Upper lobe of right lung (tissue), 1 donor: Measurements from ENCODE around the gene MTCL1. TPM values are rescaled to one million over a fixed set of nuclear protein-coding genes. Genes with fewer than 3 reads are reported as not detected.

Source experiments
- ATAC-seq: fragments of 200-7000 bp; cut with Tn5 transposase; one replicate; pipeline ENCODE4 v1.9.1; 2020; ENCODE audit warnings: mild to moderate bottlenecking, moderate library complexity
- DNase-seq: peaks from one replicate; pipeline ENCODE4 v3.0.0-alpha.2; 2020
- H3K27ac ChIP-seq: fragments of 200-600 bp; one replicate; pipeline ENCODE4 v1.8.0; 2022
- H3K27me3 ChIP-seq: fragments of 200-600 bp; one replicate; pipeline ENCODE4 v1.8.0; 2022; ENCODE audit warnings: mild to moderate bottlenecking
- H3K36me3 ChIP-seq: fragments of 200-600 bp; one replicate; pipeline ENCODE4 v1.8.0; 2022
- H3K4me1 ChIP-seq: fragments of 200-600 bp; one replicate; pipeline ENCODE4 v1.8.0; 2022
- H3K4me3 ChIP-seq: fragments of 200-600 bp; one replicate; pipeline ENCODE4 v1.8.0; 2022; ENCODE audit warnings: mild to moderate bottlenecking
- H3K9me3 ChIP-seq: fragments of 200-600 bp; one replicate; pipeline ENCODE4 v1.8.0; 2022
- intact Hi-C: fragments of 100-400 bp; cut with DNase I; formaldehyde crosslinking; loops from one replicate; pipeline ENCODE4 v1.11.0; 2022
- total RNA-seq: library from RNA; stranded (reverse); fragmentation: NEBNext Ultra II Directional; extraction: Animal tissue kit (Norgen Biotek cat#: 25700); gene quantifications from one replicate; pipeline ENCODE4 v1.2.1, GENCODE V29; 2021
- TF ChIP-seq, protein P1 (sequence below): fragments of 200-600 bp; IDR thresholded peaks from one replicate; pipeline ENCODE4 v1.8.0; 2022; ENCODE audit warnings: antibody characterized with exemption
- donor health status: DM: no; HTN: yes; CAD: no; lungs with severe emphysema.

Gene MTCL1
- total RNA-seq, 1 donor from 2014 or later = 10.1 TPM

DNA sequence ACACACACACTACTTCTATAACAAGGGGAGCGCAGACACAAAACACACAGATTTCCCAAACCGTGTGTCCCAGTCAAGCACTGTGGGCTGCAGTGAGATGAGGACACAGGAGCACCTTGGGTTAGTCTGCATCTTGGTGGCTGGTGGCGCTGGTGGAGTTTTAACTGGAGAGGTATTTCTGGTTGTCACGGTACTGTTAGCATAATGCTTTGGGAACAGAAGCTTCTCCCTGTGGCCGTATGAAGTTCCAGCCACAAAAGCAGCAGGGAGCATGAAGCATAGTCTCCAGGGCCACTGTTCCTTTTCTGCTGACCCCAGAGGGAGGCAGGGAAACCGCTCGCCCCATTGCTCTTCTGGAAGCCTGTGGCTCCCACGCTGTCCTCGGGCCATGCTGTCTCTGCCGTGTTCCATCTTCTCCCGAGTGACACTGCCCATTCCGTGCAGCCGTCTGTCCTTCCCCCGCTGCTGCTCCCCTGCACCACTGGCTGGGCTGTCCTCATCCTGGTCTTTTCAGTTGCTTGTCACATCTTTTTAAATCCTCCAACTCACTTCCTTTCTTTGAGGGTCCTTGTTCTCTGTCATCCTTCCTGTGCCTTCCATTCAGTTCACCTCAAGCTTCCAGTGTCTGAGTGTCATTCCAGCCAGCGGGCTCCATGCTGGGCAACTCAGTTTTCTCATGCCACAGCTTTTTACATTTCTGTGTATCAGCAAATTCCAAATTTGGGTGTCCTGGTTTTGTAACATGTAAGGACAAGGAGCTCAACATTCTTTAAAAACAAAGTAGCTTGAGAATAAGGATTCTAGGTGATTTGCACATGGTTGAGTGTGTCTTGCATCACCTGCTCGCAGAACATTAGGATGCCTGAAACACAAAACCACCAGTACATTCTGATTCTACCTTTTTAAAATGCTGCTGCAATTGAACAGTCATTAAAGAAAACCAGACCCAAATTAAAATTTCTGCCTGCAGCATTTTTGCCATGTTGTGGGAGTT is 125.0 kb downstream of the MTCL1 start:
- Histone ChIP-seq H3K27ac (no peak overlapping the region), H3K4me1 (peaks cover 9% of the 10 kb centered on the region), H3K36me3 (no peaks in the 10 kb centered on the region), H3K9me3 (no peaks in the 10 kb centered on the region), H3K4me3 (no peak overlapping the region), H3K27me3 (no peaks in the 10 kb centered on the region)
- no peak for DNase-seq
- TF ChIP-seq, protein P1, sequence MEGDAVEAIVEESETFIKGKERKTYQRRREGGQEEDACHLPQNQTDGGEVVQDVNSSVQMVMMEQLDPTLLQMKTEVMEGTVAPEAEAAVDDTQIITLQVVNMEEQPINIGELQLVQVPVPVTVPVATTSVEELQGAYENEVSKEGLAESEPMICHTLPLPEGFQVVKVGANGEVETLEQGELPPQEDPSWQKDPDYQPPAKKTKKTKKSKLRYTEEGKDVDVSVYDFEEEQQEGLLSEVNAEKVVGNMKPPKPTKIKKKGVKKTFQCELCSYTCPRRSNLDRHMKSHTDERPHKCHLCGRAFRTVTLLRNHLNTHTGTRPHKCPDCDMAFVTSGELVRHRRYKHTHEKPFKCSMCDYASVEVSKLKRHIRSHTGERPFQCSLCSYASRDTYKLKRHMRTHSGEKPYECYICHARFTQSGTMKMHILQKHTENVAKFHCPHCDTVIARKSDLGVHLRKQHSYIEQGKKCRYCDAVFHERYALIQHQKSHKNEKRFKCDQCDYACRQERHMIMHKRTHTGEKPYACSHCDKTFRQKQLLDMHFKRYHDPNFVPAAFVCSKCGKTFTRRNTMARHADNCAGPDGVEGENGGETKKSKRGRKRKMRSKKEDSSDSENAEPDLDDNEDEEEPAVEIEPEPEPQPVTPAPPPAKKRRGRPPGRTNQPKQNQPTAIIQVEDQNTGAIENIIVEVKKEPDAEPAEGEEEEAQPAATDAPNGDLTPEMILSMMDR = no peak
- intact Hi-C loops = no loop called here
- peak; percentile 21 for ATAC-seq

DNA sequence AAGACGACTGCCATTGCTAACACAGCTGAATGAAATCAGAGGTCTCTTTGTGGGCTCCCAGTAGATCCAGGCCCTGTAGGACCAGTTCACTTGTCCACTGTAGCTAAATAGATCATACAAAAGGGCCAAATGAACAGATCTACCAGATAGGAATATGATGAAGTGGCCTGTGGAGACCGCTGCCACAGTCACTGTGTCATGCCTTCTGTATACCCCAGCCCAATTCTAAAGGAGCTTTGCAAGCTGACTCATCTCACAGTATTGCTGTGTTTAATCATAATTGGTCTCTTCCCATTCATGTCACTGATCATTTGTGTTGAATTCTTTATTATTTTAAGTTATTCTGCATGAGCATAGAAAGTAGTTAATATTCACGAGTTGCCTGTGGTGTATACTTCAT is 125.8 kb downstream of the MTCL1 start:
- intact Hi-C loops = no loop called here
- TF ChIP-seq, protein P1 = no peak
- no peak overlapping the region for H3K27ac ChIP-seq
- no peaks in the 10 kb centered on the region for H3K27me3 ChIP-seq
- no peaks in the 10 kb centered on the region for H3K36me3 ChIP-seq
- peaks cover 15% of the 10 kb centered on the region for H3K4me1 ChIP-seq
- H3K9me3 ChIP-seq = no peaks in the 10 kb centered on the region
- no peak for DNase-seq
- ATAC-seq = no peak
- H3K4me3 ChIP-seq = no peak overlapping the region

DNA sequence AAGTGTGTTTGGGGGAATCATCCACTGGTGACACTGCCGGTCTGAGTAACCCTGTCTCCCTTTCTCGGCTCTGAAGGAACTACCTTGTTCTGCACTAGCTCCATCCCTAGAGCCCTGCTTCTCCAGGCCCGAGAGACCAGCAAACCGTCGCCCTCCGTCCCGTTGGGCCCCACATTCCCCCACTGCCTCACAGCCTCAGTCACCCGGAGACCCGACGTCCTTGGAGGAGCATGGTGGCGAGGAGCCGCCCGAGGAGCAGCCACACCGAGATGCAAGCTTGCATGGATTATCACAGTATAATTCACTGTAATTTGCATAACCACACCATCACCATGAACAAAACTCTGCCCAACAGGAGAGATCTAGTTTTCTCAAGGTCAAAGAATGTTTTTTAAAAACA is 126.2 kb downstream of the MTCL1 start:
- Histone ChIP-seq H3K27ac (no peak overlapping the region), H3K27me3 (no peaks in the 10 kb centered on the region), H3K4me1 (peaks cover 15% of the 10 kb centered on the region), H3K36me3 (no peaks in the 10 kb centered on the region), H3K9me3 (no peaks in the 10 kb centered on the region), H3K4me3 (no peak overlapping the region)
- TF ChIP-seq, protein P1 = no peak
- no peak for DNase-seq
- intact Hi-C loops = no loop called here
- no peak for ATAC-seq

DNA sequence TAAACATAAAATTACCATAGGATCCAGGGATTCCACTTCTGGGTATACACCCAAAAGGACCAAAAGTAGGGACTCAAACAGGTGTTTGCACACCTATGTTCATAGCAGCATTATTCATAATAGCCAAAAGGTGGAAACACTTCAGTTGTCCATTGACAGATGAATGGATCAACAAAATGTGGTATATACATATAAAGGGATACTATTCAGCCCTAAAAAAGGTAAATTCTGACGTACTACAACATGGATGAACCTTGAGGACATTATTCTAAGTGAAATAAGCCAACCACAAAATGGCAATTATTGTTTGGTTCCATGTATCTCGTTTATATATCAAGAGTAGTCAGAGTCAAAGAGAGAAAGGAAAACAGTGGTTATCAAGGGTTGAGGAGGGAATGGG is 128.1 kb downstream of the MTCL1 start:
- Histone ChIP-seq H3K4me1 (peaks cover 10% of the 10 kb centered on the region), H3K27me3 (no peaks in the 10 kb centered on the region), H3K4me3 (no peak overlapping the region), H3K9me3 (no peaks in the 10 kb centered on the region), H3K36me3 (no peaks in the 10 kb centered on the region), H3K27ac (no peak overlapping the region)
- no peak for ATAC-seq
- no peak for DNase-seq
- intact Hi-C loops = no loop called here
- TF ChIP-seq, protein P1 = no peak

DNA sequence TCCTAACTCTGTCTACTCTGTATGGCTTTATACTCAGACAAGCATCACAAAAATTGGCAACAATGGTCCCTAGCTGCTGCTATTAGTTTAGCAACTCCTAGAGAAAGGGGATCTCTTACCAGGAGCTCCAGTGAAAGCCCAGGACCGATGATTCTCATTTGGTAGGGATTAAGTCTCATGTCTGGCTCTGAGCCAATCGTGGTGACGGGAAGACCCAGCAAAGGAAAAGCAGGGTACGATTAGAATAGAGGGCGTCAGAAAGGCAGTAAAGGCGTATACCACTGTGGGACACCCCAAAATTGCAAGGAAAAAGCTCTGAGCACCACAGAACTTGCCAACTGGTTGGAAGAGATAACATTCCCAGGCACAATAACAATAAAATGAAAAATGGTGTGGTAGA is 129.5 kb downstream of the MTCL1 start:
- intact Hi-C loops = no loop called here
- Histone ChIP-seq H3K9me3 (no peaks in the 10 kb centered on the region), H3K27ac (no peak overlapping the region), H3K4me3 (no peak overlapping the region), H3K36me3 (no peaks in the 10 kb centered on the region), H3K27me3 (no peaks in the 10 kb centered on the region), H3K4me1 (peaks cover 18% of the 10 kb centered on the region)
- no peak for ATAC-seq
- TF ChIP-seq, protein P1 = no peak
- DNase-seq = no peak
